NCI-H2107 (cell line): ENCODE results near the gene CYB5R3.
"Not testable (repeated sequence)": the region's sequence is repeated elsewhere in the genome, so short reads cannot be mapped to it uniquely, and the experiment has no call there.

Source experiments
- DNase-seq: peaks from one replicate; lab custom pipeline; 2025; lab: John Stamatoyannopoulos, UW

The CYB5R3 gene

GRCh38 chr22:42596863-42597530 is 52.2 kb downstream of the CYB5R3 start:
- DNase-seq, result no peak

GRCh38 chr22:42596336-42596735 is 52.9 kb downstream of the CYB5R3 start:
- no peak for DNase-seq

DNA sequence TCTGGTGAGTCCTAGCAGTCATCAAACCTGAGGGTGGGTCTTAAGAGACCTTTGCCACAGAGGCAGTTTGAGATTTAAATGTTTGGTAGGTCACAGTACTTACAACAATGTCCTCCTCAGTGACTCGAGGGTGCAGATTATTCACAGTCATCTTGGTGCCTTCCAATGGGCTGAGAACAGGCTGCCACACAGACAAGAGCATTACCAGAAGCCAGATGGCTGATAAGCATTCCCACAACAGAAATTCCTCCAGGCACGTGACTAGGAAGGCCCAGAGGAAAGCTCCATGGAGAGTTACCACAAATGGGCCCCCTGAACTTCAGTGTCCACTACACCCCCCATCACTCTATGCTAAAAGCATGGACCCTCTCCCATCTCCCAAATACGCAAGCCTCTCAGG is 53.8 kb downstream of the CYB5R3 start:
- no peak for DNase-seq

DNA sequence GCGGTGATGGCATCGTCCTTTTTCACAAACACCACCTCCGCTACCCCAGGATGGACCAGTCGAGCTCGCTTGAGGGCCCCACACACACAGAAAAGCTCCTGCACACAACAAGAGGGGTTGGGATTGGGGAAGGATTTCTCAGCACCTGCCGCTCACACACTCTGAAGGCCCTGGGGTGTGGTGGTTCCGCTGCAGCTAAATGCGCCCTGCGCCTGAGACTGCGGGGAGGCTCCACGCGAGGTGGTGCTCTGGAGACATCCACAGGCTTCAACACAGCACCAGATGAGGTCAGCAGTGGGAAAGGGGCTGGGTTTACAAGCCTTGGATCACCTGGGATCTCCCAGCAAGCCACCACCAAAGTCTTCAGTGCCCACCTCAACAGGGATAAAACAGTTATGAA is 57.2 kb downstream of the CYB5R3 start:
- no peak for DNase-seq

DNA sequence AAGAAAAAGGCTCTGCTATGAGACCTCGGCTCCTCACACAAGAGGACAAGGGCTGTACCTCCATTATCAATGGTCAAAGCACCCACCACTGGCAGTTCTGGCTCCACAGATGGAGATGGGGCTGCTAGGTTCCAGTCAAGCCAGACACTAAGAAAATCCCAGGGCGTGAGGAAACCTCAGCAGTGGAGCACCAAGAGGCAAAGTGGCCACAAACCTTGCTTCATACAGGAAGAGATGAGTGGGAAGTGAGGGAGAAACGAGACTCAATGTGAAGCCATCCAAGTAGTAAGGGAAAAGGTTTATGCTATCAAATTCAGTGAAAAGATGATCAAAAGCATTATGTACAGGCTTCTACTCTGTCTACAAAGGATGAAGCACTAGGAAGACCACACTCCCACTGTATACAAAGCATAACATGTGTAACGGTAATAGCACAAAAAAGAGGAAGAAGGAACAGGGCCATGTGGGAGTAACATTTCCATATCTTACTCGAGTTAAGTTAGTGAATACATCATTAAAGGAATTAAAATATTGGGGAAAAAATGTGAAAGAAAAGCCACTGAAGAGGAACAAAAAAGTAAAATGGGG is 61.5 kb downstream of the CYB5R3 start:
- DNase-seq, result no peak

DNA sequence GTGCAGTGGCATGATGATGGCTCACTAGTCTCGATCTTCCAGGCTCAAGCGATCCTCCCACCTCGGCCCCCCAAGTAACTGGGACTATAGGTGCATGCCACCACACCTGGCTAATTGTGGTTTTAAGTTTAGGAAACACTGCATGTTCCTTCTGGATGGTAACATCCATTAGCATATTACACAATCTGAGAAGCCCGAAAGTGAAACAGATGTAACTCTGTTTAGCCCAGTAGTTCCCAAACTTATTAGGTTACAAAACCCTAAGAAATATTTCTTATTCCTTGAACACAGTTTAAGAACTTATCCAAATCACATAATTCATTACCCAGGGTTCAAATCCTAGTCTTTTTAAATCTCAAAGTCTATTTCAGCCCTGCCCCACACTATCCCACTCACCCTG is 62.8 kb downstream of the CYB5R3 start:
- DNase-seq, result no peak

GRCh38 chr22:42585096-42585495 is 64.1 kb downstream of the CYB5R3 start:
- no peak for DNase-seq

- no peak for DNase-seq
These were observed 64.7 kb downstream of the CYB5R3 start for GRCh38 chr22:42584364-42584940.

DNA sequence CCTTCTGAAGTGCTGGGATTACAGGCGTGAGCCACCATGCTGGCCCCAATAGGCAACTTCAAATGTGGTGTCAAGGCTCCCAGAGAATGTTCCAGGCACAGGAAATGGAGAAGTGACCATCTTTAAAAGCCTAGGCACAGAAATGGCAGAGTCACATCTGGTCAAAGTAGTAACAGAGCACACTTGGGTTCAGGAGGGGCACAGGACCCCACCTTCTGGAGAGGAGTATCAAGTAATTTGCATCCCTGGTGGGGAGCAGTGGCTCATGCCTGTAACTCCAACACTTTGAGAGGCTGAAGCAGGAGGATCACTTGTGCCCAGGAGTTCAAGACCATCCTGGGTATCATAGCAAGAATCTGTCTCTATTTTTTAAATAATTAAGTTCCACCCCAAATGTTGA is 66.2 kb downstream of the CYB5R3 start:
- DNase-seq, result no peak

DNA sequence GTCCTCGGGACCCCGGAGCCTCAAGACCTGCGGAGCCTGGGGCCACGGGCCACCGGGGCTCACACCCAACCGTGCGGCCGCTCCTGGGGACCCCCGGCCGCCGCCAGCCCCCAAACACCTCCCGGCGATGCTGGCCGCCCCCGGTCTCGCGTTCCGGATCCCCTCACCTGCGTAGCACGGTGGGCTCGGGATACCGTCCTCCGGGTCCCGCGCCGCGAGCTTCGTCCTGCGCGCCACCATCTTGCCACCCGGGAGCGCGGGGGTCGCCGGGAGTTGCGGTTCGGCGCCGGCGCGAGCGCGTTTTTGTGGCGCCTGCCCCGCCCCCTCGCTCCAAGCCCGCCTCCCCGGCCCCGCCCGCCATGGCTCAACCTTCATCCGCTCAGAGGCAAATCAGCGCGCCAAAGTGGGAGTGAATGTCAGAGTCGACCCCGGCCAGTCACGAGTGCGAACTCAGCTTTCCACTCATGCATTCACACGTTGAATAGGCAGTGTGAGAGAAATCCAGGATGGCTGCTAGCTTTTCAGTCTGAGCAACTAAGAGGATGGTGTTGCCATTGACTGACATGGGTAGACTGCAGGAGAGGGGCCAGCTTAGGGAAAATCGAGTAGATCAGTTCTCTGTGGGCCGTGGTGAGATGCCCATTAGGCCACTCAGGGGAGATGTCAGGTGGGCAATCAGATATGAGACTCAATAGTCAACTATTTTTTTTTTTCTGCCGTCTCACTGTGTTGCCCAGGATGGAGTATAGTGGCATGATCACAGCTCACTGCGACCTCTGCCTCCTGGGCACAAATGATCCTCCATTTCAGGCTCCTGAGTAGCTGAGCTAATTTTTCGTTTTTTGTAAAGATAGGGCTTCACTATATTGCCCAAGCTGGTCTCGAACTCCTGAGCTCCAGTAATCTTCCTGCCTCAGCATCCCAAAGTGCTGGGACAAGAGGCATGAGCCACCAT is 67.2 kb downstream of the CYB5R3 start:
- DNase-seq, result peak; percentile 32

DNA sequence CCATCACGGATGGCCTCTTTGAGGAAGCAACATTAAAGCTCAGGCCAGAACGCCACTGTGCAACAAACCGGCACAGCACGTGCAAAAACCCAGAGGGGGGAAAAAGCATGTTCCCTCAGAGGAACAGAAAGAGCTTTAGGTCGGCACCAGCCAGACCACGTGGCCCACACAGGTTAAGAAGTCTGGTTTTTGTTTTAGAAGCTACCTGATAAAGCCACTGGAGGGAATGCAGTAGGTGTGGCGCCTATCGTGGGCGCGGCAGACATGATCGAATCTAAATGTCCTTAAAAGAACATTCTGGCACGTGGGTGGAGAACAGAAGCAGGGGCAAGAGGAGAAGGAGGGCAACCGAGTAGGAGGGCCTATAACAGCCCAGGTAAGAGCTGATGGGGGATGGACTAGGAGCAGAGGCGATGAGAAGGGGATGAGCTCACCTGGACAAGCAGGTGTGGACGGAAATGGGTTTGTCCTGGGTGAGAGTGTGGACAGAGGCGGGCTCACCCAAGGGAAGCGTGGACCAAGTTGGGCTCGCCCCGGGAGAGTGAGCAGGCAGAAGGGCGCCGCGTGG is 67.9 kb downstream of the CYB5R3 start:
- DNase-seq, result not testable (repeated sequence)

GRCh38 chr22:42580040-42580439 is 69.2 kb downstream of the CYB5R3 start:
- not testable (repeated sequence) for DNase-seq

DNA sequence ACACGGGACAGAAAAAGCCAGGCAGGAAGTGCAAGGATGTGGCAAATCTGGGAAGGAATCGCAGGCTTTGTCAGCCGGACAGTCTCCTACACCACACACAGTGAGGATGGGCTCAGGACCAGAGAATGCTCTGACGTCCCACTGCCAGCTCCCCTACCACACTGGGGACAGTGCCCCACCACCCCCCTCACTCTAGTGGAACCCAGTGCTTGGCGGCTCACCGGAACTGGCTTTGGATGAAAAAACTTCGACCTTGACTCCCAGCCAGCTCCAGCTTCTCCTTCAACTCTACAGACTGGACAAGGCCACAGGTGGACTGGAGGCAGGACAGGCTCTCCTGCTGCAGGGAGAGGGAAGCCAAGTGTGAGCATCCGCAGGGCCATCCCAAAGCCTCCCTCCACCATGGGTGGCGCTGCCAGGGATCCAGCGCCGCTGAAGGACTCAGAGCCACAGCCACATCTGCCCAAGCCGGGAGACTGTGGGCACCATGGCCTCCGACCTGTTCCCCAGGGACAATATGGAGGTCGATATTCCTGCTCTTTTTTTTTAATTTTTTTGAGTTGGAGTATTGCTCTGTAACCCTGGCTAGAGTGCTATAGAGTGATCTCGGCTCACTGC is 71.5 kb downstream of the CYB5R3 start:
- no peak for DNase-seq

DNA sequence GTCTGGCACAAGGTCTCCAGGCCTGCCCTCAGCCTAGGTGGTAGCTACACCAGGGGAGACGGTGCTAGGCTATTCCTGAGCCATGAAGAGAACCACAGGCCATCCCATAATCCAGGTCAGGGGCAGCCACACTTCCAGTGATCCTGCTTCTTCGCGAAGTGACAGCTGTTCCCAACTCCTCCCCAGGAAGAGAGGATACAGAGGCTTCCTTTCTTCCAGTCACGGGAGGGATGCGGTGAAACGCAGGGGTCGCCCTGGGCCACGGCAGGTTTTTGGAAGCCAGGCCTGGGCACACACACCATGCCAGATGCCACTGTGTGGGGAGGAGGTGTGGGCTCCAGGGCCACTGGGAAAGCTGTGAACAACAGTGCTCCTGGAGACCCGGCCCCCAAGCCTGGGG is 72.1 kb downstream of the CYB5R3 start:
- not testable (repeated sequence) for DNase-seq

GRCh38 chr22:42575996-42576574 is 73.1 kb downstream of the CYB5R3 start:
- DNase-seq, result not testable (repeated sequence)

GRCh38 chr22:42574468-42574867 is 74.7 kb downstream of the CYB5R3 start:
- DNase-seq, result not testable (repeated sequence)

GRCh38 chr22:42574046-42574445 is 75.1 kb downstream of the CYB5R3 start:
- not testable (repeated sequence) for DNase-seq

DNA sequence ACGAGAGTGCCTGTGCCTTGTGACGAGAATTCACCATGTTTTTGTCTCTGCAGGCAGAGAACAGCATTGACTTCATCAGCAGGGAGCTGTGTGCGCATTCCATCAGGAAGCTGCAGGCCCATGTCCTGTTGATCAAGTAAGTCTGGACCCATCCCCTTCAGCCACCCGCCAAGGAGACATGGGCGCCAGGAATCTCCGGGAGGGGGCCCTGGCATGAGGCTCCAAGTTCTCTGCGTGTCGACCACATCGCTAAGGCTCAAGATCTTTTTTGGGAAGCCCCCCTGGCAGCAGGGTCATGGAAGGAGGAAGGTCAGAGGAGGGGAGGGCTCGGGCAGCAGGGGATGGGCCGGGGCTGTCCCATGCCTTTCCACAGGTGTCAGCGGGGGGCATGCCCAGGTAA is 78.1 kb downstream of the CYB5R3 start:
- not testable (repeated sequence) for DNase-seq

DNA sequence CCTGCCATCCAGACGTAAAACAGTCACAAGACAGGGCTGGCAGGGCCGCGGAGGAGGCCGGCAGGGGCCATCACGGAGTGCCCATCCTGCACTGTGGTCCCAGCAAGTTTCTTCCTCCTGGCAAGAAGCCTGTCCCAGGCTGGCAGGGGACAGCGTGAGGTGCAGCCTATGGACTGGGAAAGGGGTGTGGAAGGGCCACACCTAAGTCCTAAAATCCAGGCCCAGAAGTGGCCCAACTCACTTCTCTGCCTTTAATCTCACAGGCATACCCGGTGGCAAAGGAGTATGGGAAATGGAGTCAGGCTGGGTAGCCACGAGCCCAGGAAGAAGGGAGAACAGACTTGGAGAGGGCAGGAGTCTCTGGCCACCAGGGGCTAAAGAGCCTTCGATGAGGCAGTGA is 78.6 kb downstream of the CYB5R3 start:
- not testable (repeated sequence) for DNase-seq

DNA sequence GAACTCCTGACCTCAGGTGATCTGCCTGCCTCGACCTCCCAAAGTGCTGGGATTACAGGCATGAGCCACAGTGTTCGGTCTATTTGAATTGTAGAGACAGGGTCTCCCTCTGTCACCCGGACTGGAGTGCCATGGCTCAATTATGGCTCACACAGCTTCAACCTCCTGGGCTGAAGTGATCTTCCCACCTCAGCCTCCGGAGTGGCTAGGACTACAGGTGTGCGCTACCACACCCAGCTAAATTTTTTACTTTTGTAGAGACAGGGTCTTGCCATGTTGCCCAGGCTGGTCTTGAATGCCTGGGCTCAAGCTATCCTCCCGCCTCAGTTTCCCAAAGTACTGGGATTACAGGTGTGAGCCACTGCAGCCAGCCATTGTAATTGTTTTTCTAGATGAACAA is 81.2 kb downstream of the CYB5R3 start:
- not testable (repeated sequence) for DNase-seq
